Right ventricle myocardium superior (tissue), 1 donor: Measurements from ENCODE around the gene NRG2. TPM values are rescaled to one million over a fixed set of nuclear protein-coding genes. Genes with fewer than 3 reads are reported as not detected.

Experiments
- ATAC-seq: fragments of 200-7000 bp; cut with Tn5 transposase; one replicate; pipeline ENCODE4 v1.9.1; 2020; ENCODE audit warnings: mild to moderate bottlenecking; ENCODE audit not compliant: poor library complexity
- DNase-seq: peaks from one replicate; pipeline ENCODE4 v3.0.0-alpha.2; 2020
- intact Hi-C: fragments of 100-400 bp; cut with DNase I; formaldehyde crosslinking; loops from one replicate; pipeline ENCODE4 v1.11.2; 2022
- total RNA-seq: library from RNA; stranded (reverse); fragmentation: NEBNext Ultra II Directional; extraction: Animal tissue kit (Norgen Biotek cat#: 25700); gene quantifications from one replicate; pipeline ENCODE4 v1.2.1, GENCODE V29; 2021
- donor health status: DM: no; HTN: yes; CAD: no; lungs with severe emphysema.

The NRG2 gene
- total RNA-seq, 1 donor from 2014 or later: 2.1 TPM

DNA sequence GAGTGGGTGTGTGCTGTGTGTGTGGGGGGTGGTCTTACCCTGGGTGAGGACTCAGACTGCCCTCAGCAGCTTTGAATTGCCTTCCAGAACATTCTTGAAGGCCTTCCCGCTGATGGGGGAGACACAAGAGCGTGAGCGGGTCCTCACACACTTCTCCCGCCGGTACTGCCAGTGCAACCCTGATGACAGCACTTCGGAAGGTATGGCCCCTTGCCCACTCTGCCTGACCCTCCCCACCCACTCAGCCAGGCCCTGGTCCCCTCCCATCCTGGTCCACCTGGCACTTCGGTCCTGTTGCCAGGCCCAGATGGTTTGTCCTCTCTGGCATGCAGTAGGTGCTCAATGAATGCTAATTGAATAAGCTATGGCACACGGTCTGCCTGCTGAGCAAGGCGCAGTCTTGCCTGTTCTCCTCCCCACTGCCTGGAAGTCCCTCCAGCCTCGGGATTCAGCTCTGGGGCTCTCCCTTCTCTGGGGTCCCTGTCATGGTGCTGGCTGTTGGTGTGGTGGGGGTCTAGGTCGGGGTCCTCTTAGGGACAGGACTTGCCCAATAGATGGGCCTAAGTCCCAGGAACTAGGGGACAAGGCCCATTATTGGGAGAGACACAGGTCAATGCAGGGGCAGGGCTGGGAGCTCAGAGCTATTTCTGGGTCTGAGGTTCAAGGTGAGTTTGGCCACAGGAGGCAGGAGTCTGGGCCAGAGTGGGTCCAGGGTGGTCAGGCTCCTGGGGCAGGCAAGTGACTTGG lies 221.1 kb downstream of the NRG2 start:
- intact Hi-C loops: no loop called here
- DNase-seq (peak; percentile 13), ATAC-seq (no peak)

DNA sequence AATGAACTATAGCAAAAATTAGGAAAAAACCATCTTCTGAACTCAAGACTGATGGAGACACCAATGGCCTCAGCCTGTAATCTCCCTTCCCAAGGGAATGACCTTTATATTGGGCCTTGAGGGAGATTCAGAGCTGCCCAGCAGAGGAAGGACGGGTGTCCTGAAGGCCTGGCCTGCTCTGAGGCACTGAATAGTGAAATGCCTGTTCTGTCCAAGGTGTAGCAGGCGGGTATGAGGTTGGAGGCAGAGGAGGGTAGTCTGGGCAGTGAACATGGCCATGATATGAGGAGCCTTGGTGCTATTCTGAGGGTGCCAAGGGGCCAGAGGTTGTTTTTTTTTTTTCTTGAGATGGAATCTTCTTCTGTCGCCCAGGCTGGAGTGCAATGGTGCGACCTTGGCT lies 222.5 kb downstream of the NRG2 start:
- DNase-seq (peak; percentile 4), ATAC-seq (no peak)
- intact Hi-C loops: no loop called here

DNA sequence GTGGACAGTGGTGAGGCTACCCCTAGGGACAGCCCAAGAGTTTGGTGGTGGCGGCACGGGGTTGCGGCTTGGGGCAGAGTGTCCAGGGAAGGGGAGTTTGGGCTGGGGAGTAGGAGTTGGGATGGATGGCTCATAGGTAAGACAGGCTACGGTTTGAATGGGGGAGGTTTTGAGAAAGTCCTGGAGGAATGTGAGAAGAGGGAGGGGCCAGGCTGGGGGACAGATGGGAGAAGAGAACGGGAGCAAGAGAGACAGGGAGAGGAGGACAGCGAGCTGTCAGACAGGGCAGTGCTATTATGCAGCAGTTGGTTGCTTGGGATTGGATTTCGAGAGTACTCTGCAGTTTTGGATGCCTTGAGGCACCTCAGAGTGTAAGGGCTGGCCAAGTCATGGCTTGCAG lies 223.0 kb downstream of the NRG2 start:
- intact Hi-C loops: no loop called here
- DNase-seq (peak; percentile 14), ATAC-seq (no peak)

DNA sequence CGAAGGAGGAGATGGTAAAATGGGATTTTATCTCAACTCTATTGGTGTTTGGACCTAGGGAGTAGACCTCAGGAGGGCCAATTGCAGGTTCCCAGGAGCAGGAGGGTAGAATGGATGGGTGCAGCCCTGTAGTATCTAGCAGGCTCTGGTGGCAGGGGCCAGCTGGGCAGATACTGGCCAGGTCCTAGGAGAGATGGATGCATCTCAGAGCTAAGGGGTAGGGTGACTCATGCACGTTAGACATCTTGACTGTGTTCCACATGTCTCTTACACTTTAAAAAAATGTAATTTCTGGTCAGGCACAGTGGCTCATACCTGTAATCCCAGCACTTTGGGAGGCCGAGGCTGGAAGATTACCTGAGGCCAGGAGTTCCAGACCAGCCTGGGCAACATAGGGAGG lies 225.1 kb downstream of the NRG2 start:
- no peak for DNase-seq
- ATAC-seq: no peak
- intact Hi-C loops: no loop called here

DNA sequence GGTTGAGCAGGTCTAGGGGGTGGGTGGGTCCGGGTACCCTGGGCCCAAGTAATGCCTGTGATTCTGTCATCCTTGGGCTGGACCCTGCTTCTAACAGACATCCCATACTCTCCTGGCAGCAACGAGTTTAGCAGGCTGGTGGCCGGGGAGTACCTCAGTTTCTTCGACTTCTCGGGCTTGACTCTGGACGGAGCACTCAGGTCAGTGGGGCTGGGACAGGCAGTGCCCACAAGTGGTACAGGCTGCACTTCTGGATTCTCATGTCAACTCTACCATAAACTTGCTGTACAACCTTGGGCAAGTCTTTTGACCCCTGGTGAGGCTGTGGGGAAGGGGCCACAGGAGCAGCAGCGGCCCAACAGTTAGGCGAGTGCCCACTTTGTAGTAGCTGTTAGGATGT lies 225.7 kb downstream of the NRG2 start:
- intact Hi-C loops: no loop called here
- DNase-seq (peak; percentile 10), ATAC-seq (no peak)

DNA sequence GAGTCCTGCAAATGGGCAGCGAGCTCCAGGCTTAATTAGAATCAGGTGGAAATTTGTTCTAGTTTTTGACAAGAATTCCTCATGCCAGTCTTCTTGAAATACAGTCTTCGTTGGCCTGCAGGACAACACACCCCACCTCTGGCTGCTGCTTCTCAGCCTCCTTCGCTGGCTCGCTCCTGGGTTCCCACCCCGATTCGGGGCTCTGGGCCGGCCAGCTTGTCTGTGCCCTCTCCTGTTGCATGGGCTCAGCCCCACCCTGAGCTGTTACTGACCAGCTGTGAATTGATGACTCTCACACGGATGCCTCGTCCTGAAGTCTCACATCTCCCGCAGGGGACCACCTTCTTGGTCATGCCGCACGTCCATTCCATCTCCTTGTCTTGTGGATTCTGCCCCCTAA lies 226.5 kb downstream of the NRG2 start:
- peak; percentile 36 for DNase-seq
- ATAC-seq: no peak
- intact Hi-C loops: no loop called here

DNA sequence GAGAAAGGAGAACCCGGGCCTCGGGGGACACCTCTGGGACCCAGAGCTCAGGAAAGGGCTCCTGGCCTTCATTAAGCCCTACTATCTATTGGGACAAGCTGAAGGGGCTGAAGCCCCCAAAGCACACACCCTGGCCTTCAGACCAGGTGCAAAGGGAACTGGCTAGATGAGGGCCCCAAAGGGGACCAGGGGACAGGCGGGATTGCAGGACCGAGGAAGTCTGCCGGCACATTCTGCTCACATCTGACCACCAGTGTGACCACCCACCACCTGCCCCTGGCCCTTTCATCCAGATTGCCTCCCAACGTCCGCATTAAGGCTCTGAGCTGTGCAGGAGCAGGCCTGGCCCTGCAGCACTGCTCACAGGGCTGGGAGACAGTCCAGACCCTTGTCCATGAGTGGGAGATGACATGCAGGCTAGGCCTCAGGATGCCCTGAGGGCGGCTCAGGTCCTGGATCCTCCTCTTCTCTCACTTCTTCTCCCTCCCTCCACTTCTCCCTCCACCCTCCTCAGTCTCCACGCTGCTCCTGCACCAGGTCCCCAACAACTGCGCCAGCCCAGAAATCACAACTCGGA lies 228.3 kb downstream of the NRG2 start:
- ATAC-seq (no peak), DNase-seq (peak; percentile 12)
- intact Hi-C loops: no loop called here

DNA sequence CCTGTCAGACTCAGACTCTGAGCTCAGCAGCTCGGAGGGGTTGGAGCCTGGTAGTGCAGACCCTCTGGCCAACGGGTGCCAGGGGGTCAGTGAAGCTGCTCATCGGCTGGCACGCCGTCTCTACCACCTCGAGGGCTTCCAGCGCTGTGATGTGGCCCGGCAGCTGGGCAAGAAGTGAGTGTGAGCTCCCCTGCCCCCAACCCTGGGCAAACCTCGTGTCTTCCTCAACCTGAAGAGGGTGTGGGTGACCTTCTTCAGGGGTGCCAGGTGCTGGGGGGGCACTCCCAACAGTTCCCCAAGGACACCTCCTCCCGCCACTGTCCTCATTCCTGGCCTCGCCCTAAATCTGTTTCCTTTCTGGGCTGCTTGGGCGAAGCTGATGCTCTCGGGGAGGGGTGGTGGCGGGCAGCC lies 228.9 kb downstream of the NRG2 start:
- intact Hi-C loops: no loop called here
- no peak for ATAC-seq
- DNase-seq: peak; percentile 32

DNA sequence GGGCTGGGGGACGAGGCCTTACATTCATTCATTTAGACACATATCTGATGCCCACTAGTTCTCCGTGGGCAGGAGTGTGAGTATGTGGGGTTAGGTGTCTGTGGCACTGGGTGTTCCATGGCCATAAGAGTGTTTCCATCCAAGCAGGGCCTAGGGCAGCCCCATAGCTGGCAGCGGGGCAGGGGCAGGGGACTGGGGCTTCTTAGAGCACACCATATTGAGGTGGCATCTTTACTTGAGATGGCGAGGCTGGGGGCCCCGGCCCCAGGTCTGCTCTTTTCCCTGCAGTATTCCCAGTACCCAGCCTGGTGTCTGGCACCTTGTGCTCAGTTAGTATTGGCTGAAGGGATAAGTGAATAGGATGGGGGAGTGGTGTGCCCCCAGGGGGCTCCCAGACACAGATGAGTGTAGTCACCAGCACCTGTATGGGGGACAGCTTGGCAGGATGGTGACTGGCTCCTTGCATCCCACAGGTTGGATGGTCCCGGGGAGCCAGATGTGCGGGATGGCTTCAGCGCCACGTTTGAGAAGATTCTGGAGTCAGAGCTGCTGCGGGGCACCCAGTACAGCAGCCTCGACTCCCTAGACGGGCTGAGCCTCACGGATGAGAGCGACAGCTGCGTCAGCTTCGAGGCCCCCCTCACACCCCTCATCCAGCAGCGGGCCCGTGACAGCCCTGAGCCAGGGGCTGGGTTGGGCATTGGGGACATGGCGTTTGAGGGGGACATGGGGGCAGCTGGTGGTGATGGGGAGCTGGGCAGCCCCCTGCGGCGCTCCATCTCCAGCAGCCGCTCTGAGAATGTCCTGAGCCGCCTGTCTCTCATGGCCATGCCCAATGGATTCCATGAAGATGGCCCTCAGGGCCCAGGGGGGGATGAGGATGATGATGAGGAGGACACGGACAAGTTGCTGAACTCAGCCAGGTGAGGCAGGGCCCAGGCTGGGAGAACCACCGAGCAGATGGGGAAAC lies 230.0 kb downstream of the NRG2 start:
- intact Hi-C loops: no loop called here
- ATAC-seq (no peak), DNase-seq (peak; percentile 22)

DNA sequence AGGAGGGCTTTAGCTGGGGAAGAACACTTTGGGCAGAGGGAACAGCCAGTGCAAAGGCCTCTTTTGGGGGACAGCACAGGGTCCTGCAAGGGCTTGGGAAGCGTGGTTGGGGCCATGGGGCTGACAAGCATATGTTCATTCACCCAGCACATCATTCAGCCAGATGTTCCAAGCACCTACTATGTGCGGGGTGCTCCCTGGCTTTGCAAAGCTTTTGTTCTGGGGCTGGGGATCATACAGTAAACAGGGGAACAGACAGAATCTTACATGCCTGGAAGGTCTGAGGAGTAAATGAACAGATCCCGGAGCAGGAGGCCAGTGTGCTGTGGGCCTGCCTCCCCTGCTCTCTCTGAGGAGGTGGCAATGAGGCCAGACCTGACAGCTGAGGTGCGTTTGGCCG lies 230.8 kb downstream of the NRG2 start:
- no peak for ATAC-seq
- intact Hi-C loops: no loop called here

DNA sequence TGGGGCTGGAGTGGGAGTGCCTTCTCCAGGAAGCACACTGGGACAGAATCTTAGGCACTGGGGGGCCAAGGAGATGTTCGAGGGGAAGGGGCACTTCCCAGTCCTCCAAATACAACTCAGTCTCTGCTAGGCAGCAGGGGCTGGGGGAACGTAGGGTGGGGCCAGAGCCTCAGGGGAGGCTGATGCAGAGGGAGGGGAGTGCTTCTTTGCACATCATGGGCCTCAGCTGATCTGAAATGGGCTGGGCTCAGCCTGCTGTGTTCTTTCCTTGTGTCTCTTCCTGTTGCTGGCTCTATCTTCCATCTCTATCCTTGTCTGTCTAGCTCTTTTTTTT lies 231.9 kb downstream of the NRG2 start:
- intact Hi-C loops: no loop called here
- DNase-seq: peak; percentile 4
- ATAC-seq: no peak

More for the DNA sequence above, 230.8 kb downstream of the NRG2 start:
- peak; percentile 8 for DNase-seq

DNA sequence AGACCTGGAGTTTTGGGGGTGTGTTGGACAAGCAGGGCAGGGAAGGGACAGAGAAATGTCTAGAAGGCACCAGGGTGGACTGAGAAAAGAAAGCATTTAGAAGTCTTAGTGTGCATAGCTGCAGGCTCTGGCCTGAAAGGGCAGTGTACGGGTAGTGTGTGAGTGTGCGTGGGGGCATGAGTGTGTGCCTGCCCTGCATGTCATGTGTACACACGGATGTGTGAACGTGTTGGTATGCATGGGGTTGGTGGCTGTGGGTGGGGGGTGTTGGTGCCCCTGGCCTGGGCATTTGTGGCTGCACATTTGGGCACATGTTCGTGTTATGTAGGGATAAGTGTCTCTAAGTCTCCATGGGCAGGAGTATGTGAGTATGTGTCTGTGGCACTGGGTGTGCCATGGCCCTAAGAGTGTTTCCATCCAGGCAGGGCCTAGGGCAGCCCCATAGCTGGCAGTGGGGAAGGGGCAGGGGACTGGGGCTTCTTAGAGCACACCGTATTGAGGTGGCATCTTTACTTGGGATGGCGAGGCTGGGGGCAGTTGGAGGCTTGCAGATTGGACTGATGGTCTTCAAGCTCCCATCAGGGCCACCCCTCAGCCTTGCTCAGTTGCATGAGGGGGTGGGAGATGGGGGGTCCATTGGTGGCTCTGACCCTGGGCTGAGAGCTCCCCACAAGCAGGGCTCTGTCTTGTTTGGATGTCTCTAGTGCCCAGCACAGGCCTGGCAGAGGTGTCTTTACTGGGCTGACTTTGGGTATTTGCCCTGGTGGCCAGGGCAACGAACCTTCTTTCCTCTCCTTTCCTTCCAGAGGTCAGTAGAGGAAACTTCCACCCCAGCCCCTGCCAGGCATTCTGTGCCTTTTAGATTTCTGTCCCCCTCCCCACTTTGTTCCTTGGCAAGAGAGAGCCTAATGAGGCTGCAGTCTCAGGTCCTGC lies 232.5 kb downstream of the NRG2 start:
- no peak for ATAC-seq
- intact Hi-C loops: no loop called here
- DNase-seq: peak; percentile 27

DNA sequence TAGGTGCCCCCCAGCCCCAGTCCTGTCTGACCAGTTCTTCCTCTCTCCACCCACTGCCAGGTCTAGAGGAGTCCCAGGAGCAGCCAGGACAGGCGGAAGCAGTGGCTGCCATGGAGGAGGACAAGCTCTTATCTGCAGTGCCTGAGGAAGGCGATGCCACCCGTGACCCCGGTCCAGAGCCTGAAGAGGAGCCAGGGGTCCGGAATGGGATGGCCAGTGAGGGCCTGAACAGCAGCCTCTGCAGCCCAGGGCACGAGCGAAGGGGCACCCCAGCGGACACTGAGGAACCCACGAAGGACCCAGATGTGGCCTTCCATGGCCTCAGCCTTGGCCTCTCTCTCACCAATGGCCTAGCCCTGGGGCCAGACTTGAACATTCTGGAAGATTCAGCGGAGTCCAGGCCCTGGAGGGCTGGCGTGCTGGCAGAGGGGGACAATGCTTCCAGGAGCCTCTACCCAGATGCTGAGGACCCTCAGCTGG lies 233.7 kb downstream of the NRG2 start:
- ATAC-seq (no peak), DNase-seq (peak; percentile 22)
- intact Hi-C loops: no loop called here

DNA sequence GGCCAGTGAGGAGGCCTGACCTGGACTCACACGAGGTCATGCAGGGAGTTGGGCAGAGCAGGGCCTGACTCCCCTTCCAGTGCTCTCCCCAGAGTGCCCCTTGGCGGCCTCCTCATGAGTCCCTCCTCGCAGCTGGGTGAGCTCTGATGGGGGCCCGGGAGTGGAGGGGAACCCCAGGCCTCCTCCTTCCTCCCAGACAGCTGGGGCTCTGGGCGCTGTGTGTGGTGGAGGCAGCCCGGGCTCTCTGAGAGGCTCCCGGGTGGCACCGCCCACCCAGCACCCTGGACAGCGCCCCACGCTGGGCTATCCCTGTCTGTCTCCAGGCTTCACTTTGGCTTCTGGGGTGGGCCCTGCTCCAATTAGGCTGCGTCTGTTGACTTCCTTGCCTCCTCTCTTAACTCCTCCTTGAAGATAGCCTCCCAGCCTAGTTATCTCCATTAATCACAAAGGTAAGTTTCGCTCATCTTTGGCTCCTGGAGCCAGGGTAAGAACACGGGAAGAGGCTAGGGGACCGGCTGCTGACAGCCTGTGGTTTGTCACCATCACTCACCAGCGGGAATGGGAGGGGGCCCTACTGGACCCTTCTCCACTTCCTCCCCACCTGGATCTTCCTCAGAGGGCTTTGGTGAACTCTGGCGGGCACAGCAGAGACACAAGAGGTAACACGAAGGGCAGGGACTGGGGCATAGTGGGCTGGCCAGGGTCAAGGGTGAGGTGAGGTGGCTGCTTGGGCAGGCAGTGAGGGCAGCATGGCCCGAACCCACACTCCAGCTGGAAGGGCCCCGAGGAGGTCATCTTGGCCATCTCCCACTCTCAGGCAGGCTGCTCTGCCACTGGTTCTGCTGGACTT lies 234.4 kb downstream of the NRG2 start:
- no peak for ATAC-seq
- peak; percentile 51 for DNase-seq
- intact Hi-C loops: no loop called here

DNA sequence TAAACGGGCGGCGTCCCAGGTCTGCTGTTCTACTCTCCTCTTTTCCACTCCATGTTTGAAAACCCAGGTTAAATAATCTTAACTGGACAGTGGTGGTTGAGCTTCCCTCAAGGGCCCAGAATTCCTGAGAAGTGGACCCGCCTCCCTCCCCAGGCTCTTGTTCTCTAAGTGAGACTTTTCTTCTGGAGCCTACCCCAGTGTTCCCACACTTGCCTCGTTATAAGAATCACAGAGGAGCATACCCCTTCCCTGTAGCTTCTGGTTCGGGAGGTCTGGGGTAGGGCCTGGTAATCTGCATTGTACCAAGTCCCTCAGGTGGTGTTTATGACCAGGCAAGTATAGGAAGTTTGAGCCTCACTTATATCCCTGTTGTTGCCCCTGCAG lies 235.5 kb downstream of the NRG2 start:
- intact Hi-C loops: no loop called here
- peak; percentile 11 for DNase-seq
- ATAC-seq: no peak

DNA sequence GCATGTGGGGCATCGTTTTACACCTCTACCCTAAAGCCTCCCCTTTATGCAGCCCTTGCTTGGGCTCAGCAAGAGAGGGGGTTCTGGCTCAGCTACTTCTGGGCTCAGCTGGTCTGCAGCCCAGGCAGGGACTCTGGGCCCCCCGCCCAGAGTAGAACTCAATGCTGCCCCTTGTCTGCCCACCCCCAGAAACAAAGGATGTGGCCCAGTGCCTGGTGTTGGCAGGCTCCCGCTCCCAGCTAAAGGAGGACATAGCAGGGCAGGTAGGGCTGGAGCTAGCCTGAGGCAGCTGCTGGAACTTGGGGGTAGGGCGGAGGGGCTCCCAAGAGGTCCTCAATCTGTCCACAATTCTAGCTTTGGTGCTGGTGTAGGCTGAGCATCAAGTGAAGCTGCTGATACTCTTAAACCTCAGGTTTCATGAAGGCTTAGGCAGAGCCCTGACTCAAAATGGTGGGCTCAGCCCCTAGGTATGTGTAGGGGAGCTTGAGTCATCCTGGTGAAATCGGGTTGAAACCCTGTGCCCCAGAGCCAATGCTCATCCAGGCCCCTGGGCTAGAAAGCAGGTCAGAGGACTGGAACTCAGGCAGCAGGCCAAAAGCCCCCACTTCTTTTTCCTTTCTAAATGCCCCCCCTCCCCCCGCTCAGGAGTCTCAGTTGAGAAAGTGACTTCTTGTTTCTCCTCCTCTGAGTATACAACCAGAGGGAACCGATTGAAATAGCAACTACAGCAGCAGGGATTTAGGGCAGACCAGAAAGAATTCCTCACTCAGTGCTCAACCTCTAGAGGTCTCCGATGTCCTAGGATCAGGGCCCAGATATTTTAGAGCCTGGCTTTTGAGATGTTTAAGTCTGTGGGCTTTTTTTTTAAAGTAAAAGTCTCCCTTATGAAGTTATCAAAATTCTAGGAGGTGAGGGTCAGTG lies 236.1 kb downstream of the NRG2 start:
- intact Hi-C loops: no loop called here
- peak; percentile 13 for DNase-seq
- ATAC-seq: no peak

DNA sequence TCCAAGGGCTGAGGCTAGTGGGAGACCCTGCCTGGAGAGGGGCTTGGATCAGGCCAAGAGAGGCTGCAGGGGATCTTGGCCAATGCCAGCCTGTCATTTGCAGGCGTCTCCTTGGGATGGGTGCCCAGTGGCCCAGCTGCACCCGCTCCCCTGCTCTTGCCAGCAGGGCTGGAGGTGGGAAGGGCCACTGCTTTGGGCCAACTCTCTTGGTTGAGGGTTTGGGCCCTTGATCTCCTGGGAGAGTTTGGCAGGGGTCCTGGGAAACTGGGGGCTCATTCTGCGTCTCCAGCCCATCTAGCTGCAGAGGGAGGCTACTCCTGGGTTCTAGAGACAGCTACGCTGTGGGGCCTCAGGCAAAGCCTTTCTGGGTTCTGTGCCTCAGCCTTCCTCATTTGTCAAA lies 237.0 kb downstream of the NRG2 start:
- intact Hi-C loops: no loop called here
- ATAC-seq: no peak
- peak; percentile 23 for DNase-seq
